OCI-M1 (cell line): Measurements from ENCODE around the gene SSH2.

Source experiments
- DNase-seq: peaks from one replicate; lab custom pipeline; 2025; lab: John Stamatoyannopoulos, UW

The SSH2 gene

DNA sequence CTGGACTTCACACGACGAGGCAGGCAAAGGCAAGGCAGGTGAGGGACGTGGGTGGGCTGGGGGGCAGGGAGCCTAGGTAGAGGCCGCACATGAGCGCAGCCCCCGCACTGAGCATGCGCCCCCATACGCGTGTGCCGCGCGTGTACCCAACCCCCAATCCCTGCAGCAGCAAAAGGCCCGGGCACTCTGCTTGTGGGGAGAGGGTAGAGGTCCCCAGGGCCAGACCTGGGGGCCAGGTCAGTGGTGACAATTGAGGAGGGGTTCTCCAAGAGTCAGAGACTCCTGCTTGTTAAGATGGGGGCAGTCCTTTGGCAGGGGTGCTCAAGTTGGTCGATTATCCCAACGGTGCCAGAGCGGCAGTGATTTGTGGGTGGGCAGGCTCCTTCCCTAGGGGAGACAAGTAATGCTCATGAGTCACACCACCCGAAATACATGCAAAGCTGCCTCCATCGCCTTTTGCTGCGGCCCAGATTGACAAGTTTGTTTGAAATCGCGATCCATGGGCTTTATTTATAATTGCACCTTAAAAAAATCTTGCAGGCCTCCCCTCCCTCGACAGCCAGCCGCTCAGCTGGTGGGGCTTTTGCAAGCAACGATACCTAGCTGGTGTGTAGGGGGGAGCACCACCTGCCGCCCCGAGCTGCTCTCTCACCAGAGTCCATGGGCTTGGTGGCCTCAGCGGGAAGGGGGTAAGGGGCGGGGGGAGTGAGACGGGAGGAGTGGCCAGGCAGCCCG is 339.4 kb downstream of the SSH2 start:
- no peak for DNase-seq

DNA sequence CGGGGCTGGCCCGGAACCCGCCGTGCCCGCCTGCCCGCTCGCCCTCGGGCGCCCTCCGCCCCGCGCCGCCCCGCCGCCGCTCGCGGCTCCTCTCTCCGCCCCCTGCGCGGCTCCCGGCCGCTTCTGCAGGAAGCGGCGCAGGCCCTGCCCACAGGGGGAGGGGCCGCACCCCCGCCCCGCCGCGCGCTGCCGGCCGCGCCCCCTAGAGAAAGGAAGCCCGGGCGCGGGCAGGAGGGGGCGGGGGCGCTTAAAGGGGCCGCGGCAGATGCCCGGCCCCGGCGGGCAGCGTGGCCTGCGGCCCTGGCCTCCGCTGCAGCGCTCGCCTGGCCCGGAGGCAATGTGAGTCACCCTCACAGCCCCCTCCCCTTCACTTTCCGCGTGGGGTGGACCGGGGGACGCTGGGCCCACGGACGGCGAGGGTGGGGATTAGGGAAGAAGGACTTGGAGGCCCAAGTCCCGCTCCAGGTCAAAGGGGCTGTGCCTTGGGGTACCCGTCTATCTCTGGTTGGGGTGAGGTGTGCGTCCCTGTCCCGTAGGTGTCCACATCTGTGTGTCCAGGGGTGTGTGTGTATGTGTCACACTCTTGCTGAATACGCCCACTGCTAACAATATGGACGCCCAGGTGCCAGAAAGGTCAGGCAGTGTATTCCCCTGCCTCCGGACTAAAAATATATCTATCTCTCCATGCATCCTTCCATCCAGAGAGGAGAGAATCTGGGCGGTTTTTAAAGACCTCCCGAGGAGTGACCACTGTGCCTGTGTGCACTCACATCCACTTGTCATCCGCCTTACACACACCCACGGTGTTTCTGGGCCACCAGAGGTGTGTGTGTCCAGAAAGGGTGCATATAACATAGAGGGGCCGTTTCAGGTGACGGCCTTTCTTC is 340.3 kb downstream of the SSH2 start, which contains the start of gene GIT1:
Gene GIT1, minus strand, starts transcription at position 125 of the 887 bp plus-strand sequence. CDS start 270 bp downstream, outside the sequence.
- peak; percentile 95 for DNase-seq

DNA sequence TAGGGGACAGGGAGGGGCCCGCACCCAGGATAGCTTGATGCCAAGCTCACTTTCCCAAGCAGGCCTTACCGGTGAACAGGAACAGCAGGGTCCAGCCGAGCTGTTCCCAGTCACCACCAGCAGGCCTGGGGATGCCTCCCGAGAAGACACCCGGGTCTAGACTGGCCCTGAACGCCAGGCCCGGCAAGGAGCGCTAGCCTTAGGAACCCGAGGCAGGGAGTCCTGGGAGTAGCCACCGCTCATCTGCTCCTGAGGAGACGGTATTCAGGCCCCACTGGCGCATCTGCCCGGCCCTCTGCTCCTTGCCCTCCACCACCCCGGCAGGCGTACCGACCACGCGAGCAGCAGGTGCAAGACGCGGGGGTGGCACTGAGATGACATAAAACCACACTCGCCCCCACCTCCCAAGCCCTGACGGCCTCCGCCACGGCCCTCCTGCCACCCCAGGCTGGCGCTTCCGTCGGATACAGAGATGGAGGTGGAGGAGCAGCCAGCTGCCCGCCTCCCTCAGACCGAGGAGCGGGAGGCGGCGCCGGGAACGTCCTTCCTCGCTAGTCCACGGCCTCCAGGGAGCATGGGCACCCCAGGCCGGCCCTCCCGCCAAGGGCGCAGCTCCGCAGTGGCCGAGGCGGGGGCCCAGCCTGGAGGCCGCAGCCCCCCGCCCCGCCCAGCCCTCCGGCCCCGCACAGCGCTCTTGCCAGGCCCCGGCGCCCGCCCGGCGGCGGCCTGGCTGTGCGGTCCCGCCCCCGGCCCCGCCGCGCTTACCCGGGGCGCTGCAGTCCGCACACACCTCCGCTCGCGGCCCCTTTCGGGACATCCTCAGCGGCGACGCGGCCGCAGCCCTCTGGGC is 341.2 kb downstream of the SSH2 start:
- peak; percentile 66 for DNase-seq

- DNase-seq: no peak
Measured at GRCh38 chr17:29588017-29588561, 341.9 kb downstream of the SSH2 start.

DNA sequence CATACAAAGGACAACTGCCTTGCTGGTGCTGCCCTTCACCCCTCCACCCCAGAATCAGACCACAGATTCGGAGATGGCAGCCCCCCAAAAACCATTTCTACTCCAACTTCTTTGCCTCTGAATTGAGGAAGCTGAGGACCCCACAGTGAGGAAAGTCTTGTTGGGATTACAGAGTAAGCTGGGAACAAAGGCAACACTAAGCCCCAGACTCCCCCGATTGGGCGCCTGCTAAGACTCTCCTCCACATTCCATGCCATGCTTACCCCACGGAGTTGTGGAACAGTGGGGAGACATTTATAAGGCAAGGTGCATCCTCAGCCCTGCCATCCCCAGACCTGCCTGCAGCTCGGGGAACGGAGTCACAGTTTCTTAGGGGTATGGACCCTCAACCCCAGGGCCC is 342.4 kb downstream of the SSH2 start:
- no peak for DNase-seq

- no peak for DNase-seq
Measured at GRCh38 chr17:29586676-29587469, 343.2 kb downstream of the SSH2 start.

GRCh38 chr17:29585080-29585751 is 344.8 kb downstream of the SSH2 start:
- no peak for DNase-seq

GRCh38 chr17:29584452-29585079 is 345.5 kb downstream of the SSH2 start:
- no peak for DNase-seq

- DNase-seq: no peak
Measured at GRCh38 chr17:29583324-29584248, 346.4 kb downstream of the SSH2 start.

DNA sequence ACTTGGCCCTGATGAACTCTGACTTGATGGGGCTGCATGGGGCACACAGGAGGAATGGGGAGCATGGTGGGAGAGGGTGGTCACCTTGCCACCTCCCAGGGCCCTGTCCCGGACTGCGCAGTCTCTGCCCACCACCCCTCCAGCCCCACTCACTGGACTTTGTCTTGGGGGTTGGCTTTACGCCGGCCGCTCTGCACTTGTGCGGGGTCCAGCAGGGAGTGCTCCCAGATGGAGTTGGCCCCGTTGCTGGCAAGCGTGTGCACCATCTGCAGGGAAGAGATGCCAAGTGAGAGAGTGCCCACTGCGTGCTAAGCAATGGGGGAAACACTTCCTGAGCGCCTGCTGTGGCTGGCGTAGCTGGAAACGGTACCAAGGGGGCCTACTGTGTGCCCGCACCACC is 347.3 kb downstream of the SSH2 start:
- DNase-seq: no peak

- no peak for DNase-seq
Measured at GRCh38 chr17:29582254-29582765, 347.7 kb downstream of the SSH2 start.

GRCh38 chr17:29581583-29582253 is 348.3 kb downstream of the SSH2 start:
- DNase-seq: no peak

- peak; percentile 92 for DNase-seq
Measured at GRCh38 chr17:29579866-29580771, 349.9 kb downstream of the SSH2 start.

DNA sequence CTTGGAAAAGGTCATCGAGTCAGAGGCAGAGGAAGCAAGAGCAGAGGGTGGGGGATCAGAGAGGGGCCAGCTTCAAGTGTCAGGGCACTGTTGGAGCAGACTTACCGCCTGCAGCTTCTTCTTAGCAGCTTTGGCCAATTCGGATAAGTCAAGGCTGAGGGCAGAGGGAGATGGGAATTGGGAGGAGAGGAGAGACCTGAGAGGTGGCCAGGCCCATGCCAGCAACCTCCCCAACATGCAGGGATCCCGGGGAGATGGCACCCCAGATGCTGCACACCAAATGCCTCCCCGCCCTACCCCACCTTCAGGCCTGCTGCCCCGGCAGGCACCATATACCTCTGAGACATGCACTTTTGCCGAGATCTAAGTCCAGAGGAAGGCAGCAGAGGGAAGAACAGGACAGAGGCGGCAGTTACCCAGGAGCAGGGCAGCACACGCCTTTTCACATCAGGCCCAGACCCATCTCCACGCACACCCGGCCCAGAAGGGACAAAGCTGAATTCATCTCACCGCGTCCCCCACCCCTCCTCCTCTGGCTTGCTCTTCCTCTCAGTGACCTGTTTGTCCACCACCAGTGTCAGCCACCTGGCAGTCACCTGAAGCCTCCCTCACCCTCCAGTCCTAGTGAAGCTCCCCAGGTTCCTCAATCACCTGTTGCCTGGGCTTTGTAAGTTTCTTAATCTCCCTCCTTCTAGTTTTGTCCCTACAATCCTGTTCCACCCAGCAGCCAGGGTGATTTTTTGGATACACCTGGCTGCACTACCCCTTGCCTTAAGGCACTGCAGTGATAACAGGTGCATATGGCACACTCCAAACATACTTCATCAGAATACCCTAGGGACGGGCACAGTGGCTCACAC is 351.2 kb downstream of the SSH2 start:
- DNase-seq: no peak

- DNase-seq: no peak
Measured at GRCh38 chr17:29577385-29578211, 352.4 kb downstream of the SSH2 start.
